HepG2 (cell line): ENCODE data around the gene TBC1D24. TPM values are rescaled to one million over a fixed set of nuclear protein-coding genes. Genes with fewer than 3 reads are reported as not detected.
A peak's percentile ranks its signal among the peaks of the same experiment; 100 is the strongest.

Experiments
- ATAC-seq: fragments of 200-7000 bp; cut with Tn5 transposase; 3 replicates; pipeline ENCODE4 v1.9.1; 2020; ENCODE audit warnings: mild to moderate bottlenecking, moderate library complexity
- BruUV-seq: library from RNA; stranded (reverse); fragments of 400-500 nt; replicated peaks from 2 replicates; lab custom pipeline; 2021; lab: Mats Ljungman, UMichigan
- CTCF ChIA-PET: fragments of 300-600 bp; formaldehyde crosslinking; extraction: SDS; loops from one replicate; lab custom pipeline; 2021; ENCODE audit warnings: low total read pairs, inconsistent platforms, low intra/inter-chr PET ratio; lab: Yijun Ruan, JAX
- POLR2A ChIA-PET: fragments of 350-600 bp; sonication (Branson Sonifier 250); formaldehyde crosslinking; loops from one replicate; lab custom pipeline; 2020; ENCODE audit warnings: antibody characterized with exemption, inconsistent platforms; lab: Yijun Ruan, JAX
- DNase-seq: peaks from one replicate; pipeline ENCODE4 v3.0.0-alpha.2; 2015; ENCODE audit warnings: low spot score
- FAIRE-seq: peaks from 3 replicates; lab custom pipeline; 2011; peaks lifted over from hg19 to GRCh38; lab: Jason Lieb, UNC
- H2AFZ ChIP-seq: one replicate; pipeline ENCODE4 v1.6.1; 2011; ENCODE audit warnings: low read length, inconsistent platforms
- H3K27ac ChIP-seq: fragments of 300-600 bp; 3 replicates; pipeline ENCODE4 v1.8.0; 2011; ENCODE audit warnings: mixed run types, mild to moderate bottlenecking, mixed read lengths, low read length, inconsistent platforms; ENCODE audit not compliant: insufficient read depth; ENCODE audit errors: extremely low read length
- H3K27me3 ChIP-seq, 2 experiments: fragments of 200-600 bp in 1 of 2; 2 replicates in 1 of 2; 3 replicates in 1 of 2; pipeline versions ENCODE4 v1.6.0 to v1.8.0; 2011; ENCODE audit warnings: low read length in 2 of 2, mild to moderate bottlenecking in 2 of 2, moderate library complexity in 2 of 2, inconsistent platforms in 1 of 2; ENCODE audit not compliant: insufficient read depth in 2 of 2, control insufficient read depth in 1 of 2
- H3K36me3 ChIP-seq, 2 experiments: fragments of 200-600 bp in 1 of 2; replicated peaks in 1 of 2; 2 replicates in 1 of 2; 3 replicates in 1 of 2; pipeline versions ENCODE4 v1.5.1 to v1.8.0; 2011; ENCODE audit warnings: low read length in 2 of 2, inconsistent platforms in 1 of 2; ENCODE audit not compliant: insufficient read depth in 2 of 2, control insufficient read depth in 1 of 2
- H3K4me1 ChIP-seq: 2 replicates; pipeline ENCODE4 v1.5.1; 2012; ENCODE audit warnings: low read length, inconsistent platforms; ENCODE audit not compliant: insufficient read depth
- H3K4me2 ChIP-seq: 2 replicates; pipeline ENCODE4 v1.6.0; 2011; ENCODE audit warnings: low read depth, low read length, inconsistent platforms
- H3K4me3 ChIP-seq, 3 experiments: fragments of 200-600 bp in 1 of 3; sonication (generic), shearing (Covaris generic) in 1 of 3; replicated peaks in 1 of 3; 2 replicates each; pipeline ENCODE4 v1.5.1; 2011 to 2016; ENCODE audit warnings: low read length in 3 of 3, inconsistent platforms in 2 of 3, low read depth in 2 of 3, mild to moderate bottlenecking in 2 of 3, control low read depth in 1 of 3, mixed read lengths in 1 of 3; ENCODE audit not compliant: insufficient read depth in 1 of 3
- H3K79me2 ChIP-seq: one replicate; pipeline ENCODE4 v1.6.1; 2011; ENCODE audit warnings: low read length, inconsistent platforms; ENCODE audit not compliant: insufficient read depth
- H3K9ac ChIP-seq: 2 replicates; pipeline ENCODE4 v1.6.0; 2011; ENCODE audit warnings: mild to moderate bottlenecking, low read depth, low read length, inconsistent platforms; ENCODE audit not compliant: insufficient read depth
- H3K9me3 ChIP-seq: 2 replicates; pipeline ENCODE4 v1.5.1; 2012; ENCODE audit warnings: mild to moderate bottlenecking, low read length
- H4K20me1 ChIP-seq: 2 replicates; pipeline ENCODE4 v1.6.0; 2011; ENCODE audit warnings: inconsistent platforms, mild to moderate bottlenecking, low read length, moderate library complexity; ENCODE audit not compliant: insufficient read depth
- BORCS8-MEF2B ChIP-seq: sonication (generic); formaldehyde crosslinking; IDR thresholded peaks from 2 replicates; pipeline ENCODE4 v1.8.0; 2022; ENCODE audit warnings: mild to moderate bottlenecking, missing genetic modification reagents
- CBFB ChIP-seq: sonication (generic); formaldehyde crosslinking; IDR thresholded peaks from 2 replicates; pipeline ENCODE4 v1.4.0; 2020; ENCODE audit warnings: missing genetic modification reagents
- ELF3 ChIP-seq: IDR thresholded peaks from 2 replicates; pipeline ENCODE4 v1.6.1; 2016; ENCODE audit warnings: missing genetic modification reagents, missing compliant biosample characterization
- ESRRA ChIP-seq: sonication (generic); formaldehyde crosslinking; IDR thresholded peaks from 2 replicates; pipeline ENCODE4 v1.5.1; 2020; ENCODE audit warnings: mild to moderate bottlenecking, low read depth, missing genetic modification reagents
- FOSL2 ChIP-seq: sonication (generic); formaldehyde crosslinking; IDR thresholded peaks from 2 replicates; pipeline ENCODE4 v1.4.0; 2020; ENCODE audit warnings: missing genetic modification reagents
- FOXA3 ChIP-seq: IDR thresholded peaks from 2 replicates; pipeline ENCODE4 v1.6.1; 2016; ENCODE audit warnings: missing genetic modification reagents, missing compliant biosample characterization
- HNF4G ChIP-seq, 2 experiments: sonication (generic) in 1 of 2; formaldehyde crosslinking in 1 of 2; IDR thresholded peaks; 2 replicates each; pipeline versions ENCODE4 v1.4.0 to v1.6.1; 2011 to 2020; ENCODE audit warnings: borderline replicate concordance in 2 of 2, low read depth in 2 of 2, mild to moderate bottlenecking in 2 of 2, low read length in 1 of 2, missing genetic modification reagents in 1 of 2, moderate library complexity in 1 of 2
- ISL2 ChIP-seq: sonication (generic); formaldehyde crosslinking; IDR thresholded peaks from 2 replicates; pipeline ENCODE4 v1.5.0; 2020; ENCODE audit warnings: missing genetic modification reagents
- KDM1A ChIP-seq: IDR thresholded peaks from 2 replicates; pipeline ENCODE4 v1.6.1; 2016; ENCODE audit warnings: missing compliant biosample characterization
- NFE2L2 ChIP-seq: fragments of 150-350 bp; IDR thresholded peaks from 2 replicates; pipeline ENCODE4 v1.6.1; 2014; ENCODE audit warnings: low read length
- PAX8 ChIP-seq: sonication (generic); formaldehyde crosslinking; IDR thresholded peaks from 2 replicates; pipeline ENCODE4 v1.8.0; 2022; ENCODE audit warnings: mild to moderate bottlenecking, missing genetic modification reagents, borderline replicate concordance
- POLR2A ChIP-seq, 2 experiments: IDR thresholded peaks; 2 replicates each; pipeline ENCODE4 v1.6.1; 2011; ENCODE audit warnings: low read depth in 2 of 2, low read length in 2 of 2, mild to moderate bottlenecking in 1 of 2, moderate library complexity in 1 of 2; ENCODE audit not compliant: insufficient read depth in 1 of 2
- TFDP1 ChIP-seq: IDR thresholded peaks from 2 replicates; pipeline ENCODE4 v1.6.1; 2016; ENCODE audit warnings: missing compliant biosample characterization, missing genetic modification reagents, borderline replicate concordance
- ZBTB10 ChIP-seq: sonication (generic); formaldehyde crosslinking; IDR thresholded peaks from 2 replicates; pipeline ENCODE4 v1.4.0; 2020; ENCODE audit warnings: missing genetic modification reagents, borderline replicate concordance
- ZBTB8A ChIP-seq: sonication (generic); formaldehyde crosslinking; IDR thresholded peaks from 2 replicates; pipeline ENCODE4 v1.4.0; 2020; ENCODE audit warnings: mild to moderate bottlenecking, low read depth, missing genetic modification reagents, borderline replicate concordance
- ZFP62 ChIP-seq: sonication (generic); formaldehyde crosslinking; IDR thresholded peaks from 2 replicates; pipeline ENCODE4 v1.4.0; 2020; ENCODE audit warnings: missing genetic modification reagents
- ZNF234 ChIP-seq: sonication (generic); formaldehyde crosslinking; conservative IDR thresholded peaks from 2 replicates; pipeline ENCODE4 v1.5.1; 2020; ENCODE audit warnings: mild to moderate bottlenecking, missing genetic modification reagents
- ZNF274 ChIP-seq: sonication (generic); formaldehyde crosslinking; IDR thresholded peaks from 2 replicates; pipeline ENCODE4 v1.5.1; 2020; ENCODE audit warnings: mild to moderate bottlenecking, missing genetic modification reagents
- ZNF432 ChIP-seq: sonication (generic); formaldehyde crosslinking; IDR thresholded peaks from 2 replicates; pipeline ENCODE4 v1.5.0; 2020; ENCODE audit warnings: missing genetic modification reagents, mild to moderate bottlenecking, borderline replicate concordance
- WGBS: methylation state at CpG from one replicate; pipeline ENCODE4 v1.1.6; 2017; ENCODE audit warnings: low lambda C conversion rate; 5-methylcytosine and 5-hydroxymethylcytosine counted together
- in situ Hi-C: cut with HindIII; loops from 2 replicates; pipeline ENCODE4 v1.10.0; 2017; ENCODE audit warnings: low pct_unique_long_range_greater_than_20kb; ENCODE audit not compliant: extremely low pct_ligation_motif_present
- intact Hi-C: fragments of 100-400 bp; cut with micrococcal nuclease; formaldehyde crosslinking; loops from one replicate; pipeline ENCODE4 v1.10.0; 2022; ENCODE audit not compliant: unreplicated experiment
- polyA plus RNA-seq, 8 experiments: library from polyadenylated mRNA; depleted of rRNA in 3 of 8; stranded (reverse) in 7 of 8; unstranded in 1 of 8; fragments of >200 nt; fragmentation: Illumina TruSeq in 4 of 8; extraction: Trizol in 4 of 8; gene quantifications; 2 replicates each; pipeline versions ENCODE4 v1.2.1 to v1.2.3, GENCODE V29; 2011 to 2016; ENCODE audit warnings: low read depth in 4 of 8, missing spikeins in 1 of 8, mixed read lengths in 1 of 8; ENCODE audit not compliant: insufficient read depth in 1 of 8
- total RNA-seq, 5 experiments: library from RNA; depleted of rRNA; stranded (reverse); fragments of >200 nt; fragmentation: Illumina TruSeq; extraction: Trizol; gene quantifications; 2 replicates each; pipeline ENCODE4 v1.2.3, GENCODE V29; 2016; ENCODE audit warnings: low read depth in 1 of 5
- TF ChIP-seq, protein P1 (sequence below): IDR thresholded peaks from 2 replicates; pipeline ENCODE4 v1.6.1; 2016

Gene TBC1D24
- total and polyA plus RNA-seq, 2 of the 13 experiments (the other 11 are each of a cell fraction or from before 2014, with no cell fraction given) = 7.7 to 13.7 TPM

- WGBS = 0% methylated on average over 7 of the region's 13 CpGs
- peak; percentile 86 for ATAC-seq
- ChIA-PET CTCF (no interaction called here), POLR2A (interaction anchor here (0.7 to 1.6 kb wide), 5 partner anchors 10 to 330 kb away, joined by 4 to 9 read pairs (median 6); partner anchors contain the start of genes ECI1, TBC1D24, TEDC2 and TRAF7)
- Histone ChIP-seq H3K36me3 (peaks cover 0 to under 1% of the 10 kb centered on the region in 2 experiments; a peak in 2 of 5 replicates), H3K9ac (peak overlapping the region; percentile 58), H3K79me2 (peaks cover 44% of the 10 kb centered on the region), H3K4me3 (peak overlapping the region; percentile 15 to 59 (median 35); a peak in 4 of 6 replicates), H3K4me2 (peak overlapping the region; percentile 84), H3K9me3 (no peaks in the 10 kb centered on the region), H3K27ac (peak overlapping the region; percentile 72), H3K27me3 (no peaks in the 10 kb centered on the region), H3K4me1 (peaks cover 59% of the 10 kb centered on the region), H2AFZ (no peak overlapping the region), H4K20me1 (peaks cover 34% of the 10 kb centered on the region)
- DNase-seq = peak; percentile 95
- BruUV-seq = no TSS peak
- in situ Hi-C loops = no loop called here
- intact Hi-C loops = no loop called here
- FAIRE-seq = peak; percentile 99
- TF ChIP-seq ZNF274 (no peak), ZBTB10 (CRISPR knock-in tag) (no peak), POLR2A (IDR thresholded peaks at IDR 0.05; ENCODE audit: insufficient read depth in 1 of 2, low read depth in 2 of 2, low read length in 2 of 2) (0 out of 4 replicates have a peak, but pooled peaks of 1 of the 2 experiments have one; percentile 14), ISL2 (peak; percentile 45; the same call in 1 of the 2 replicates), HNF4G (IDR thresholded peaks at IDR 0.05; ENCODE audit: borderline replicate concordance, low read depth, low read length) (peak; percentile 66), HNF4G (CRISPR knock-in tag; IDR thresholded peaks at IDR 0.05; ENCODE audit: borderline replicate concordance, low read depth) (peak; percentile 64; the same call in 1 of the 2 replicates), BORCS8-MEF2B (peak; percentile 87), FOXA3 (peak; percentile 88), PAX8 (CRISPR knock-in tag) (no peak), NFE2L2 (no peak), ESRRA (CRISPR knock-in tag) (peak; percentile 55; the same call in 1 of the 2 replicates), ZNF234 (CRISPR knock-in tag) (no peak), ELF3 (CRISPR knock-in tag) (peak; percentile 98), CBFB (CRISPR knock-in tag) (peak; percentile 51; the same call in 1 of the 2 replicates), KDM1A (CRISPR knock-in tag) (no peak), FOSL2 (CRISPR knock-in tag) (peak; percentile 44; the same call in 1 of the 2 replicates), ZFP62 (CRISPR knock-in tag) (no peak), ZNF432 (CRISPR knock-in tag) (no peak), TFDP1 (CRISPR knock-in tag) (peak; percentile 23; the same call in 1 of the 2 replicates), ZBTB8A (no peak)
- TF ChIP-seq, protein P1, sequence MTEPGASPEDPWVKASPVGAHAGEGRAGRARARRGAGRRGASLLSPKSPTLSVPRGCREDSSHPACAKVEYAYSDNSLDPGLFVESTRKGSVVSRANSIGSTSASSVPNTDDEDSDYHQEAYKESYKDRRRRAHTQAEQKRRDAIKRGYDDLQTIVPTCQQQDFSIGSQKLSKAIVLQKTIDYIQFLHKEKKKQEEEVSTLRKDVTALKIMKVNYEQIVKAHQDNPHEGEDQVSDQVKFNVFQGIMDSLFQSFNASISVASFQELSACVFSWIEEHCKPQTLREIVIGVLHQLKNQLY (CRISPR knock-in tag) = 0 out of 2 replicates have a peak, but pooled peaks have one; percentile 27
Measured at GRCh38 chr16:2484898-2485508, 10.1 kb downstream of the TBC1D24 start.
